Activated T-helper 17 cell treated with anti-CD3 and anti-CD28 coated beads, Interleukin-2, amount 50 U/mL, for 72 hours (primary cell): Measurements from ENCODE around the gene TMEM187. TPM values are rescaled to one million over a fixed set of nuclear protein-coding genes. Genes with fewer than 3 reads are reported as not detected.
A peak's percentile ranks its signal among the peaks of the same experiment; 100 is the strongest.

Experiments used
- ATAC-seq: fragments of 150-1000 bp; cut with Tn5 transposase; replicated peaks from 2 replicates; pipeline ENCODE4 v1.10.0; 2021; ENCODE audit warnings: mild to moderate bottlenecking, moderate library complexity
- H3K27ac Mint-ChIP-seq: one replicate; pipeline ENCODE4 v1.8.0; 2022; ENCODE audit warnings: mixed read lengths
- H3K27me3 Mint-ChIP-seq: one replicate; pipeline ENCODE4 v1.8.0; 2022; ENCODE audit warnings: mixed read lengths
- H3K36me3 Mint-ChIP-seq: one replicate; pipeline ENCODE4 v1.8.0; 2022; ENCODE audit warnings: low read depth, mild to moderate bottlenecking, mixed read lengths
- H3K4me1 Mint-ChIP-seq: one replicate; pipeline ENCODE4 v1.8.0; 2022; ENCODE audit warnings: mixed read lengths
- H3K4me3 Mint-ChIP-seq: one replicate; pipeline ENCODE4 v1.8.0; 2022; ENCODE audit warnings: mild to moderate bottlenecking, mixed read lengths
- H3K9me3 Mint-ChIP-seq: one replicate; pipeline ENCODE4 v1.8.0; 2022; ENCODE audit warnings: mixed read lengths
- total RNA-seq, 2 donors: library from RNA; stranded (reverse); gene quantifications; one replicate each; pipeline ENCODE4 v1.2.3, GENCODE V29; 2022

TMEM187 gene
- total RNA-seq, 2 donors from 2014 or later, result 7.1 to 7.8 TPM

- Mint-ChIP-seq H3K36me3 (peaks cover 79% of the 10 kb centered on the region), H3K4me3 (no peak overlapping the region), H3K4me1 (no peaks in the 10 kb centered on the region), H3K27me3 (no peaks in the 10 kb centered on the region), H3K27ac (no peak overlapping the region), H3K9me3 (no peaks in the 10 kb centered on the region)
- ATAC-seq, result no peak
Observed at GRCh38 chrX:153954558-153955227, 17.9 kb upstream of the TMEM187 start.

GRCh38 chrX:153955228-153955732 lies 17.3 kb upstream of the TMEM187 start:
- H3K4me3 Mint-ChIP-seq, result no peak overlapping the region
- peaks cover 80% of the 10 kb centered on the region for H3K36me3 Mint-ChIP-seq
- H3K4me1 Mint-ChIP-seq, result no peaks in the 10 kb centered on the region
- H3K27ac Mint-ChIP-seq, result no peak overlapping the region
- no peaks in the 10 kb centered on the region for H3K27me3 Mint-ChIP-seq
- no peak for ATAC-seq
- no peaks in the 10 kb centered on the region for H3K9me3 Mint-ChIP-seq

- H3K27ac Mint-ChIP-seq, result no peak overlapping the region
- H3K4me1 Mint-ChIP-seq, result no peaks in the 10 kb centered on the region
Observed at GRCh38 chrX:153956044-153956907, 16.3 kb upstream of the TMEM187 start.

GRCh38 chrX:153957224-153957623 lies 15.3 kb upstream of the TMEM187 start:
- Mint-ChIP-seq H3K4me3 (no peak overlapping the region), H3K27ac (no peak overlapping the region), H3K4me1 (no peaks in the 10 kb centered on the region), H3K27me3 (no peaks in the 10 kb centered on the region), H3K9me3 (no peaks in the 10 kb centered on the region), H3K36me3 (peaks cover 81% of the 10 kb centered on the region)
- ATAC-seq, result no peak

More at GRCh38 chrX:153956044-153956907, 16.3 kb upstream of the TMEM187 start:
- H3K27me3 Mint-ChIP-seq, result no peaks in the 10 kb centered on the region
- H3K36me3 Mint-ChIP-seq, result peaks cover 80% of the 10 kb centered on the region
- no peak overlapping the region for H3K4me3 Mint-ChIP-seq
- no peaks in the 10 kb centered on the region for H3K9me3 Mint-ChIP-seq
- ATAC-seq, result no peak

GRCh38 chrX:153958605-153959004 lies 13.9 kb upstream of the TMEM187 start:
- no peaks in the 10 kb centered on the region for H3K4me1 Mint-ChIP-seq
- no peak overlapping the region for H3K27ac Mint-ChIP-seq
- no peaks in the 10 kb centered on the region for H3K9me3 Mint-ChIP-seq
- no peaks in the 10 kb centered on the region for H3K27me3 Mint-ChIP-seq
- ATAC-seq, result no peak
- no peak overlapping the region for H3K4me3 Mint-ChIP-seq
- peaks cover 79% of the 10 kb centered on the region for H3K36me3 Mint-ChIP-seq

GRCh38 chrX:153959649-153960048 lies 12.9 kb upstream of the TMEM187 start:
- Mint-ChIP-seq H3K27me3 (no peaks in the 10 kb centered on the region), H3K36me3 (peaks cover 70% of the 10 kb centered on the region), H3K27ac (no peak overlapping the region), H3K4me3 (no peak overlapping the region), H3K9me3 (no peaks in the 10 kb centered on the region), H3K4me1 (no peaks in the 10 kb centered on the region)
- no peak for ATAC-seq

GRCh38 chrX:153960077-153960476 lies 12.5 kb upstream of the TMEM187 start:
- Mint-ChIP-seq H3K27me3 (no peaks in the 10 kb centered on the region), H3K36me3 (peaks cover 73% of the 10 kb centered on the region), H3K9me3 (no peaks in the 10 kb centered on the region), H3K4me3 (no peak overlapping the region), H3K4me1 (no peaks in the 10 kb centered on the region), H3K27ac (no peak overlapping the region)
- ATAC-seq, result no peak

GRCh38 chrX:153960786-153961185 lies 11.8 kb upstream of the TMEM187 start:
- H3K36me3 Mint-ChIP-seq, result peaks cover 72% of the 10 kb centered on the region
- H3K9me3 Mint-ChIP-seq, result no peaks in the 10 kb centered on the region
- ATAC-seq, result no peak
- no peak overlapping the region for H3K4me3 Mint-ChIP-seq
- no peaks in the 10 kb centered on the region for H3K27me3 Mint-ChIP-seq
- no peak overlapping the region for H3K27ac Mint-ChIP-seq
- no peaks in the 10 kb centered on the region for H3K4me1 Mint-ChIP-seq

- H3K4me3 Mint-ChIP-seq, result no peak overlapping the region
- no peaks in the 10 kb centered on the region for H3K9me3 Mint-ChIP-seq
- no peaks in the 10 kb centered on the region for H3K4me1 Mint-ChIP-seq
- no peaks in the 10 kb centered on the region for H3K27me3 Mint-ChIP-seq
- H3K36me3 Mint-ChIP-seq, result peaks cover 72% of the 10 kb centered on the region
- no peak for ATAC-seq
- H3K27ac Mint-ChIP-seq, result no peak overlapping the region
Observed at GRCh38 chrX:153961292-153961691, 11.3 kb upstream of the TMEM187 start.

- Mint-ChIP-seq H3K4me3 (no peak overlapping the region), H3K9me3 (no peaks in the 10 kb centered on the region), H3K36me3 (peaks cover 76% of the 10 kb centered on the region), H3K27ac (no peak overlapping the region), H3K27me3 (no peaks in the 10 kb centered on the region), H3K4me1 (peaks cover 6% of the 10 kb centered on the region)
- ATAC-seq, result no peak
Observed at GRCh38 chrX:153963546-153963945, 9.0 kb upstream of the TMEM187 start.

GRCh38 chrX:153964105-153964504 lies 8.4 kb upstream of the TMEM187 start:
- Mint-ChIP-seq H3K4me3 (no peak overlapping the region), H3K4me1 (peaks cover 6% of the 10 kb centered on the region), H3K36me3 (peaks cover 76% of the 10 kb centered on the region), H3K27ac (no peak overlapping the region), H3K27me3 (no peaks in the 10 kb centered on the region), H3K9me3 (no peaks in the 10 kb centered on the region)
- ATAC-seq, result no peak

- no peak for ATAC-seq
- Mint-ChIP-seq H3K4me1 (peaks cover 6% of the 10 kb centered on the region), H3K9me3 (no peaks in the 10 kb centered on the region), H3K27ac (peak overlapping the region; percentile 97), H3K36me3 (peaks cover 76% of the 10 kb centered on the region), H3K27me3 (no peaks in the 10 kb centered on the region), H3K4me3 (peak overlapping the region; percentile 90)
Observed at GRCh38 chrX:153965406-153965805, 7.1 kb upstream of the TMEM187 start.

- ATAC-seq, result no peak
- H3K9me3 Mint-ChIP-seq, result no peaks in the 10 kb centered on the region
- peak overlapping the region; percentile 90 for H3K4me3 Mint-ChIP-seq
- H3K4me1 Mint-ChIP-seq, result peaks cover 6% of the 10 kb centered on the region
- H3K27me3 Mint-ChIP-seq, result no peaks in the 10 kb centered on the region
- H3K36me3 Mint-ChIP-seq, result peaks cover 74% of the 10 kb centered on the region
- peak overlapping the region; percentile 97 for H3K27ac Mint-ChIP-seq
Observed at GRCh38 chrX:153966283-153966688, 6.3 kb upstream of the TMEM187 start.

- peak overlapping the region; percentile 90 for H3K4me3 Mint-ChIP-seq
- H3K4me1 Mint-ChIP-seq, result peaks cover 6% of the 10 kb centered on the region
- no peaks in the 10 kb centered on the region for H3K27me3 Mint-ChIP-seq
- H3K9me3 Mint-ChIP-seq, result no peaks in the 10 kb centered on the region
- H3K27ac Mint-ChIP-seq, result peak overlapping the region; percentile 97
- ATAC-seq, result peak; percentile 71
- H3K36me3 Mint-ChIP-seq, result peaks cover 75% of the 10 kb centered on the region
Observed at GRCh38 chrX:153966841-153967535, 5.6 kb upstream of the TMEM187 start.
